HL-60 (cell line): Measurements from ENCODE around the gene DROSHA.
"Not testable (repeated sequence)": the region's sequence is repeated elsewhere in the genome, so short reads cannot be mapped to it uniquely, and the experiment has no call there.

Experiments
- DNase-seq, 2 experiments: peaks; one replicate each; pipeline ENCODE4 v3.0.0-alpha.2; 2010 to 2020; ENCODE audit warnings: low read depth in 1 of 2, low spot score in 1 of 2
- H3K27ac ChIP-seq: fragments of 250-450 bp; sonication (Bioruptor Pico); replicated peaks from 2 replicates; pipeline ENCODE4 v1.5.1; 2020; ENCODE audit warnings: mild to moderate bottlenecking, moderate library complexity
- H3K27me3 ChIP-seq: fragments of 250-450 bp; sonication (Bioruptor Pico); 2 replicates; pipeline ENCODE4 v1.5.1; 2021; ENCODE audit warnings: mild to moderate bottlenecking, moderate library complexity; ENCODE audit not compliant: insufficient read depth, poor library complexity, severe bottlenecking
- H3K4me3 ChIP-seq: replicated peaks from 2 replicates; pipeline ENCODE4 v1.5.1; 2011; ENCODE audit warnings: mild to moderate bottlenecking, control low read depth, low read length; ENCODE audit not compliant: insufficient read depth
- GABPA ChIP-seq: IDR thresholded peaks from 2 replicates; pipeline ENCODE4 v1.6.1; 2012; ENCODE audit warnings: low read depth
- POLR2AphosphoS5 ChIP-seq: IDR thresholded peaks from 2 replicates; pipeline ENCODE4 v1.6.1; 2012; ENCODE audit warnings: low read depth
- SPI1 ChIP-seq: IDR thresholded peaks from 2 replicates; pipeline ENCODE4 v1.6.1; 2012; ENCODE audit warnings: low read depth, mild to moderate bottlenecking, borderline replicate concordance
- TF ChIP-seq, protein P1 (sequence below): IDR thresholded peaks from one replicate; pipeline ENCODE4 v1.5.1; 2011; ENCODE audit warnings: low read length, control low read depth, inconsistent platforms; ENCODE audit not compliant: insufficient read depth
- TF ChIP-seq, protein P2 (sequence below): IDR thresholded peaks from 2 replicates; pipeline ENCODE4 v1.6.1; 2012; ENCODE audit warnings: low read depth; ENCODE audit not compliant: insufficient replicate concordance

DROSHA gene

DNA sequence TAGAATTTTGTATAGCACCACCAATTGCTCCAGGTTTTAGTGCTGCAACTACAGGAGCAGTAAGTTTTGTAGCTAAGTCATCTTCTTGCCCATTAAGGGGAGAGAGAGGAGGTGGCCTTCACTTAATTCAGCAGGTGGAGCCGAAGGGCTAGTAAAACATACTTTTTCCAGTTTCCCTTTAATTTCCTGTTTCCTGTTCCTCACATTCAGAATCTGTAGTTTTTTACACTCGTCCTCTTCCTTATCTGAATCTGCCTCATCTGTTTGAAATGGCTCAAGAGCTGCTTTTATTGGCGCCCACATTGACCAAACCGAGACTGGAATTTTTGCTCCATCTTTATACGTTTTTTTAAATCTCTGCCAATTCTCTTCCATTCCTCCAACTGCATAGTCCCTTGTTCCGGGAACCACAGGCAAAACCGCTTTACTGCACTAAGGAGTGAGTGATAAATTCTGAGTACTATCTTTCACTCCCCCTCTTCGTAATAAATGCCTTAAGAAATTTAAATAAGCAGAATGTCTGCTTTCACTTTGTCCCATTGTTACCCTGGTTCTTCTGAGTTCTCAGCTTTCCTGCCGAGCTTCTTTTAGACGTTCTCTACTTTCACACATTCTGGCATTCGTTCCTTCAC, 133.9 kb downstream of the DROSHA start:
- TF ChIP-seq POLR2AphosphoS5 (no peak), SPI1 (no peak), GABPA (no peak)
- TF ChIP-seq, protein P1, sequence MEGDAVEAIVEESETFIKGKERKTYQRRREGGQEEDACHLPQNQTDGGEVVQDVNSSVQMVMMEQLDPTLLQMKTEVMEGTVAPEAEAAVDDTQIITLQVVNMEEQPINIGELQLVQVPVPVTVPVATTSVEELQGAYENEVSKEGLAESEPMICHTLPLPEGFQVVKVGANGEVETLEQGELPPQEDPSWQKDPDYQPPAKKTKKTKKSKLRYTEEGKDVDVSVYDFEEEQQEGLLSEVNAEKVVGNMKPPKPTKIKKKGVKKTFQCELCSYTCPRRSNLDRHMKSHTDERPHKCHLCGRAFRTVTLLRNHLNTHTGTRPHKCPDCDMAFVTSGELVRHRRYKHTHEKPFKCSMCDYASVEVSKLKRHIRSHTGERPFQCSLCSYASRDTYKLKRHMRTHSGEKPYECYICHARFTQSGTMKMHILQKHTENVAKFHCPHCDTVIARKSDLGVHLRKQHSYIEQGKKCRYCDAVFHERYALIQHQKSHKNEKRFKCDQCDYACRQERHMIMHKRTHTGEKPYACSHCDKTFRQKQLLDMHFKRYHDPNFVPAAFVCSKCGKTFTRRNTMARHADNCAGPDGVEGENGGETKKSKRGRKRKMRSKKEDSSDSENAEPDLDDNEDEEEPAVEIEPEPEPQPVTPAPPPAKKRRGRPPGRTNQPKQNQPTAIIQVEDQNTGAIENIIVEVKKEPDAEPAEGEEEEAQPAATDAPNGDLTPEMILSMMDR, result no peak
- TF ChIP-seq, protein P2, sequence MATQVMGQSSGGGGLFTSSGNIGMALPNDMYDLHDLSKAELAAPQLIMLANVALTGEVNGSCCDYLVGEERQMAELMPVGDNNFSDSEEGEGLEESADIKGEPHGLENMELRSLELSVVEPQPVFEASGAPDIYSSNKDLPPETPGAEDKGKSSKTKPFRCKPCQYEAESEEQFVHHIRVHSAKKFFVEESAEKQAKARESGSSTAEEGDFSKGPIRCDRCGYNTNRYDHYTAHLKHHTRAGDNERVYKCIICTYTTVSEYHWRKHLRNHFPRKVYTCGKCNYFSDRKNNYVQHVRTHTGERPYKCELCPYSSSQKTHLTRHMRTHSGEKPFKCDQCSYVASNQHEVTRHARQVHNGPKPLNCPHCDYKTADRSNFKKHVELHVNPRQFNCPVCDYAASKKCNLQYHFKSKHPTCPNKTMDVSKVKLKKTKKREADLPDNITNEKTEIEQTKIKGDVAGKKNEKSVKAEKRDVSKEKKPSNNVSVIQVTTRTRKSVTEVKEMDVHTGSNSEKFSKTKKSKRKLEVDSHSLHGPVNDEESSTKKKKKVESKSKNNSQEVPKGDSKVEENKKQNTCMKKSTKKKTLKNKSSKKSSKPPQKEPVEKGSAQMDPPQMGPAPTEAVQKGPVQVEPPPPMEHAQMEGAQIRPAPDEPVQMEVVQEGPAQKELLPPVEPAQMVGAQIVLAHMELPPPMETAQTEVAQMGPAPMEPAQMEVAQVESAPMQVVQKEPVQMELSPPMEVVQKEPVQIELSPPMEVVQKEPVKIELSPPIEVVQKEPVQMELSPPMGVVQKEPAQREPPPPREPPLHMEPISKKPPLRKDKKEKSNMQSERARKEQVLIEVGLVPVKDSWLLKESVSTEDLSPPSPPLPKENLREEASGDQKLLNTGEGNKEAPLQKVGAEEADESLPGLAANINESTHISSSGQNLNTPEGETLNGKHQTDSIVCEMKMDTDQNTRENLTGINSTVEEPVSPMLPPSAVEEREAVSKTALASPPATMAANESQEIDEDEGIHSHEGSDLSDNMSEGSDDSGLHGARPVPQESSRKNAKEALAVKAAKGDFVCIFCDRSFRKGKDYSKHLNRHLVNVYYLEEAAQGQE, result no peak
- no peaks in the 10 kb centered on the region for H3K27me3 ChIP-seq
- H3K27ac ChIP-seq, result no peak overlapping the region
- H3K4me3 ChIP-seq, result no peak overlapping the region
- no peak for DNase-seq

DNA sequence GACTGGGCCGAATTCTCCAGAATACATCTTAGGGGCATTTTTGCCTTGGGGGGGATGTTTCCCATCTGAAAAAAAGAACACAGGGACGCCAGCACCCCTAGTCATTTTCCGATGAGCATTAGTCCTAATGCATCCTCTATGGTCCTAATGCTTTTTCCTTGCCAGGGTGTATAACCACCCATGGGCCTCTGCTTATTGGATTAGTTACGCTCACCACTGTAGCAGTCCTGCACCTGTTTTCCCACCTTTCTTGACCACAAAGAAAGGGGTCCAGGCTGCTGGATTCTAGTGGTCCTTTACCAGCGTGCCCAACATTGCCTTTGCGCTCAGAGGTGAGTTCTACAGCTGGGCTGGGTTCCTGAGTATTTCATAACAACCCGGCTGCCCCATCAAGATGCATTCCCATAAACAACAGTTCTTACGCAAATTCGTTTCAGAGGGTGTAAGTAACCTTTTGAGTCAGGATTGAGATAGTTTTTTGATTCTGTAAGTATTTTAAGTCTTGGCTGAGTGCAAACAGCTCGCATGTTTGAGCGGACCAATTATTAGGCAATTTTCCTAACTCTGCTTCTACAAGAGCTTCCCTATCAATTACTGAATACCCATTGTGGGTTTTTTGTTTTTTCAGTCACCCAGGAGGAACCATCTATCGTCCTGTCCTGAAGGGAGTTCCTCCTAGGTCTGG, 135.1 kb downstream of the DROSHA start:
- H3K27me3 ChIP-seq, result no peaks in the 10 kb centered on the region
- TF ChIP-seq POLR2AphosphoS5, result no peak
- no peak for TF ChIP-seq GABPA
- no peak overlapping the region for H3K27ac ChIP-seq
- DNase-seq, result peak in 1 of 2 experiments; percentile 13
- H3K4me3 ChIP-seq, result no peak overlapping the region

DNA sequence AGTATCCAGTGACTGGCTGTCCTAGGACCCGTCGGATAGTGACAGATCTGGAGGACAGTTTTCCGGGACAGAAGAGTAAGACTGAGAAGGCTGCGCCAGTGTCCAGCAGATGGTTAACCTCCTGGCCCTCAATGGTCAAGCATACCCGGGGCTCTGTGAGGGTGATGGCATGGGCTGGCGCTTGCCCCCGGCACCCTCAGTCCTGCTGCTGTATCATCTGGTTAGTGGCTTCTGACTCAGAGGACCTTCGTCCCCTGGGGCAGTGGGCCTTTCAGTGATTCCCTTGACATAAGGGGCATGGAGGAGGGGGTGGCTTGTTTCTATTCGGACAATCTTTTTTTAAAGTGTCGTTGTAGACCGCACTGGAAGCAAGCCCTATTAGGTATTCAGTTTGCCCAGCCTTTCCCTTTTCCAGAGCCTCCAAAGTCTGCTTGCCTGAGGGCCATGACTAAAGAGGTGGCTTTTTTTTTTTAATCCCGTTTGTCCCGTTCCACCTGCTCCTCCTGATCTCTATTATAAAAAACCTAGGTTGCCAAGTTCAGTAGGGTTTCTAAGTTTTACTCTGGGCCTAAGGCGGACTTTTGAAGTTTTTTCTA, 136.3 kb downstream of the DROSHA start:
- DNase-seq, H3K4me3 ChIP-seq, H3K27ac ChIP-seq, H3K27me3 ChIP-seq: not testable (repeated sequence)

DNA sequence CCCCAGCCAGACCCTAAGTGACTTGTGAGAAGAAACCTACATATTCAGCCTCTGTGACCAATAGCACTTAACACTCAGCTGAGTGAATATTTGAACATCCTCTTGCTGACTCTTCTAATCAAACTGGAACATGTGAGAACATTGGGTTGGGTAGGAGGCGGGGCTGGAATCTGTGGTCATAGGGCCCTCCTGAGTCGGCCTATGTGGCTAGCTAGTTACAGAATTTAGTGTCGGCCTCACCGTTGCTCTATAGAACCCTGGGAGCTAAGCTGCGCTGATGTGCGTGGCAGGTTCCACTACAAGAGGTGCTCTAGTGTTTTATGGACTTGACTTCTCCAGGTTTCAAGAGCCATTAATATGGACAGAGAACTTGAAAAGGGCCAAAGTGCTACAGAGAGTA, 138.8 kb downstream of the DROSHA start:
- no peak for DNase-seq
- H3K27me3 ChIP-seq, result no peaks in the 10 kb centered on the region
- H3K27ac ChIP-seq, result no peak overlapping the region
- H3K4me3 ChIP-seq, result no peak overlapping the region
- TF ChIP-seq, protein P2, result no peak

DNA sequence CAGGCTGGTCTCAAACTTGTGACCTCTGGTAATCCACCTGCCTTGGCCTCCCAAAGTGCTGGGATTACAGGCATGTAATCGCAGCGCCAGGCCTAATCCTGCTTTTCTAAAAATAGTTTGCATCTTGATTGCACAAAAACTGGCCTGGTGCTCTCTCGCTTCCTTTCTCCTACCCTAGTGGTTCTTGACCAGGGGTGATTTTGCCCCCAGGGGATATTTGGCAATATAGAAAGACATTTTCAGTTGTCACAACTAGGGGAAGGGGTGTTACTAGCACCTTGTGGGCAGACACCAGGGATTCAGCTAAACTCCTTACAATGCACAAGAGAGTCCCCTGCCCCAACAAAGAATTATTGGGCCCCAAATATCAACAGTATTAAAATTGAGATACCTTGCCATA, 139.8 kb downstream of the DROSHA start:
- DNase-seq, result no peak
- Histone ChIP-seq H3K27ac (no peak overlapping the region), H3K4me3 (no peak overlapping the region), H3K27me3 (no peaks in the 10 kb centered on the region)
- TF ChIP-seq SPI1, result no peak
- no peak for TF ChIP-seq POLR2AphosphoS5
- TF ChIP-seq, protein P2, result no peak
- TF ChIP-seq, protein P1, result no peak
- no peak for TF ChIP-seq GABPA
